ENCODE measurements around the gene ZBTB8OS. TPM values are rescaled to one million over a fixed set of nuclear protein-coding genes. Genes with fewer than 3 reads are reported as not detected.
A peak's percentile ranks its signal among the peaks of the same experiment; 100 is the strongest.

Gene ZBTB8OS
- total RNA-seq, 3 donors from 2014 or later (not counting 1 experiment from before 2014, with no cell fraction given) = 46.1 to 62.2 (median 55.6) TPM

DNA sequence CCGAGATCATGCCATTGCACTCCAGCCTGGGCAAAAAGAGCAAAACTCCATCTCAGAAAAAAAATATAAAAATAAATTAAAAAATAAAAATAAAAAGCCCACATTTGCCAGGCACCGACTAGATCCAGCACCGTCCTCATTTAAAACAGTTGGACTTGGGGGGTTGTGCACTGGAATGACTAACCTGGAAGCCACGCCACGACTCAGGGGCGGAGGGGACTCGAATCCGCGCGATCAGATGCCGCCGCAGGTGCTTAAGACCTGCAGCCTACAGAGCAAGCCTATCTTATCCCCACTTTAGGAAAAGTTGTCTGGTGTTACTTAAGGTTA is 38.5 kb downstream of the ZBTB8OS start:
- H3K4me3 Mint-ChIP-seq = peak overlapping the region; percentile 86
- Histone ChIP-seq H3K4me3 (ENCODE audit: low read length) (peak overlapping the region; percentile 45), H3K4me1 (ENCODE audit: control insufficient read depth, insufficient read depth, low read length) (peaks cover 14% of the 10 kb centered on the region), H3K36me3 (ENCODE audit: control insufficient read depth, insufficient read depth, low read length) (no peaks in the 10 kb centered on the region), H3K27ac (ENCODE audit: low read length) (no peak overlapping the region), H3K9me3 (ENCODE audit: control insufficient read depth, insufficient read depth, low read length) (no peaks in the 10 kb centered on the region), H3K27me3 (ENCODE audit: control insufficient read depth, insufficient read depth, low read length) (no peaks in the 10 kb centered on the region)
- H3K36me3 Mint-ChIP-seq = no peaks in the 10 kb centered on the region
- no peaks in the 10 kb centered on the region for H3K27me3 Mint-ChIP-seq (ENCODE audit: low read depth in 2 of 2)
- H3K9me3 Mint-ChIP-seq = no peaks in the 10 kb centered on the region
- no peak for ATAC-seq
- intact Hi-C loops (cut with micrococcal nuclease) = no loop called here
- 3% methylated on average over 11 of the region's 12 CpGs for WGBS (ENCODE audit: insufficient coverage)
- peaks cover 6 to 7% of the 10 kb centered on the region in 2 donors for H3K4me1 Mint-ChIP-seq
- TF ChIP-seq, protein P1, sequence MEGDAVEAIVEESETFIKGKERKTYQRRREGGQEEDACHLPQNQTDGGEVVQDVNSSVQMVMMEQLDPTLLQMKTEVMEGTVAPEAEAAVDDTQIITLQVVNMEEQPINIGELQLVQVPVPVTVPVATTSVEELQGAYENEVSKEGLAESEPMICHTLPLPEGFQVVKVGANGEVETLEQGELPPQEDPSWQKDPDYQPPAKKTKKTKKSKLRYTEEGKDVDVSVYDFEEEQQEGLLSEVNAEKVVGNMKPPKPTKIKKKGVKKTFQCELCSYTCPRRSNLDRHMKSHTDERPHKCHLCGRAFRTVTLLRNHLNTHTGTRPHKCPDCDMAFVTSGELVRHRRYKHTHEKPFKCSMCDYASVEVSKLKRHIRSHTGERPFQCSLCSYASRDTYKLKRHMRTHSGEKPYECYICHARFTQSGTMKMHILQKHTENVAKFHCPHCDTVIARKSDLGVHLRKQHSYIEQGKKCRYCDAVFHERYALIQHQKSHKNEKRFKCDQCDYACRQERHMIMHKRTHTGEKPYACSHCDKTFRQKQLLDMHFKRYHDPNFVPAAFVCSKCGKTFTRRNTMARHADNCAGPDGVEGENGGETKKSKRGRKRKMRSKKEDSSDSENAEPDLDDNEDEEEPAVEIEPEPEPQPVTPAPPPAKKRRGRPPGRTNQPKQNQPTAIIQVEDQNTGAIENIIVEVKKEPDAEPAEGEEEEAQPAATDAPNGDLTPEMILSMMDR (IDR thresholded peaks at IDR 0.05) = no peak
- DNase-seq = no peak
- H3K27ac Mint-ChIP-seq = peak overlapping the region in 1 of 2 donors; percentile 31

DNA sequence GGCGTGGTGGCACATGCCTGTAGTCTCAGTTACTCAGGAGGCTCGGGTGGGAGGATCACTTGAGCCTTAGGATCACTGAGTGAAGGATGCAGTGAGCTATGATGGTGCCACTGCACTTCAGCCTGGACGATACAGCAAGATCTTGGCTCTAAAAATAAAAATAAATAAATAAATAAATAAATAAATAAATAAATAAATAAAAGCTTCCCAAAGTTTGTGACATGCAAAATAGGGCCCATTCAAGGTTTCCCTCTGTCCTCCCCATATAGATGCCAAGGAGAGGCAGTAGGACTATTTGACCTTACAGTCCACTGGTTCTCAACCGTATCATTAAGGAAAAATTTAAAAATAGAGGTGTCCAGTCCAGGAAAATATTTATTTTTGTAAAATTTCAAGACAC is 41.2 kb downstream of the ZBTB8OS start:
- Mint-ChIP-seq H3K27ac (no peak overlapping the region), H3K27me3 (ENCODE audit: low read depth in 2 of 2) (no peaks in the 10 kb centered on the region), H3K4me3 (no peak overlapping the region), H3K9me3 (no peaks in the 10 kb centered on the region), H3K36me3 (no peaks in the 10 kb centered on the region), H3K4me1 (peaks cover 6 to 7% of the 10 kb centered on the region in 2 donors)
- no peaks in the 10 kb centered on the region for H3K36me3 ChIP-seq (ENCODE audit: control insufficient read depth, insufficient read depth, low read length)
- no peaks in the 10 kb centered on the region for H3K9me3 ChIP-seq (ENCODE audit: control insufficient read depth, insufficient read depth, low read length)
- no peak overlapping the region for H3K27ac ChIP-seq (ENCODE audit: low read length)
- DNase-seq (no peak), ATAC-seq (no peak)
- H3K27me3 ChIP-seq (ENCODE audit: control insufficient read depth, insufficient read depth, low read length) = no peaks in the 10 kb centered on the region
- intact Hi-C loops (cut with micrococcal nuclease) = no loop called here
- 97% methylated on average over 2 of the region's 4 CpGs for WGBS (ENCODE audit: insufficient coverage)
- peaks cover 14% of the 10 kb centered on the region for H3K4me1 ChIP-seq (ENCODE audit: control insufficient read depth, insufficient read depth, low read length)
- TF ChIP-seq, protein P1 (IDR thresholded peaks at IDR 0.05) = no peak
- H3K4me3 ChIP-seq (ENCODE audit: low read length) = no peak overlapping the region

DNA sequence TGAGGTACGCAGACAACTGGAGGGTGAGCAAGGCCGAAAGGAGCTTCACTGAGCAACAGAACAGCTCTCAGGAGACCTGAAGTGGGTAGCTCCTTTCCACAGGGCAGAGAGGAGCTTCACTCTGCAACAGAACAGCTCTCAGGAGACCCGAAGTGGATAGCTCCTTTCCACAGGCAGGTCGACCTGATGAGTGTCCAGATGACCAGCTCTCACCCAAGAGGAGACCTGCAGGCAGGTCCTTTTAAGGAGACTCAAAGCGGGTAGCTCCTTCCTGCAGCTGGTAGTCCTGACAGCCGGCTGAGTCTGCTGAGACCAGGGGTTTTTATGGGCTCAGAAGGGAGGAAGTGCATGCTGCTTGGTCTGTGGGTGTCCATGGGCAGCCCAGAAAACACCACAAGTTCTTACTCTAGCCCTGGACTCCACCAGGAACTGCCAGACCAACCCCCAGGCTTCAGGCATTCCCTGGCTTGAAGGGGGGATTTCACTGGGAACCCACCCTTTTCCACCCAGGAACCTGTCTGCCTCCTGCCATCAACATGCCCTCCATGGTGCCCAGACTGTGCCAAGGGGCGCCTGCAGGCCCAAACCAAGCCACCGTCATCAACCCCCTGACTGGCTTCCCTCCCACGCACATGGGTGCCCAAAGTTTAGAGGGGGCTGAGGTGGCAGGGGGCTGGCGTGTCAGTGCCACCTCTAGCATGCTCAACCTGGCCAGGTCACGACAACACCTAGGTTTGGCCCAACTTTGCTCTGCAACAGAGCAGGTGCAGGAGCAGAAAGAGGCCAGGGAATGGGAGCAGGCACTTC is 43.6 kb downstream of the ZBTB8OS start:
- intact Hi-C loops (cut with micrococcal nuclease) = no loop called here
- H3K4me3 Mint-ChIP-seq = no peak overlapping the region
- H3K36me3 ChIP-seq (ENCODE audit: control insufficient read depth, insufficient read depth, low read length) = no peaks in the 10 kb centered on the region
- H3K27me3 Mint-ChIP-seq (ENCODE audit: low read depth in 2 of 2) = no peaks in the 10 kb centered on the region
- H3K27ac Mint-ChIP-seq = no peak overlapping the region
- 82% methylated on average over 11 of the region's 11 CpGs for WGBS (ENCODE audit: insufficient coverage)
- H3K4me3 ChIP-seq (ENCODE audit: low read length) = no peak overlapping the region
- no peak for DNase-seq
- TF ChIP-seq, protein P1 (IDR thresholded peaks at IDR 0.05) = no peak
- H3K36me3 Mint-ChIP-seq = no peaks in the 10 kb centered on the region
- ATAC-seq = no peak
- no peaks in the 10 kb centered on the region for H3K27me3 ChIP-seq (ENCODE audit: control insufficient read depth, insufficient read depth, low read length)
- H3K9me3 Mint-ChIP-seq = no peaks in the 10 kb centered on the region
- peaks cover 4% of the 10 kb centered on the region for H3K4me1 ChIP-seq (ENCODE audit: control insufficient read depth, insufficient read depth, low read length)
- H3K9me3 ChIP-seq (ENCODE audit: control insufficient read depth, insufficient read depth, low read length) = no peaks in the 10 kb centered on the region
- no peaks in the 10 kb centered on the region for H3K4me1 Mint-ChIP-seq
- H3K27ac ChIP-seq (ENCODE audit: low read length) = no peak overlapping the region
